ENCODE data around the gene ABCD1.

GRCh38 chrX:153692611-153693156 is 32.0 kb upstream of the ABCD1 start:
- TF ChIP-seq YY1 (IDR thresholded peaks at IDR 0.05) = no peak
- TF ChIP-seq CTCF (IDR thresholded peaks at IDR 0.05; ENCODE audit: low read depth, low read length, missing input control) = no peak
- TF ChIP-seq, protein P1, sequence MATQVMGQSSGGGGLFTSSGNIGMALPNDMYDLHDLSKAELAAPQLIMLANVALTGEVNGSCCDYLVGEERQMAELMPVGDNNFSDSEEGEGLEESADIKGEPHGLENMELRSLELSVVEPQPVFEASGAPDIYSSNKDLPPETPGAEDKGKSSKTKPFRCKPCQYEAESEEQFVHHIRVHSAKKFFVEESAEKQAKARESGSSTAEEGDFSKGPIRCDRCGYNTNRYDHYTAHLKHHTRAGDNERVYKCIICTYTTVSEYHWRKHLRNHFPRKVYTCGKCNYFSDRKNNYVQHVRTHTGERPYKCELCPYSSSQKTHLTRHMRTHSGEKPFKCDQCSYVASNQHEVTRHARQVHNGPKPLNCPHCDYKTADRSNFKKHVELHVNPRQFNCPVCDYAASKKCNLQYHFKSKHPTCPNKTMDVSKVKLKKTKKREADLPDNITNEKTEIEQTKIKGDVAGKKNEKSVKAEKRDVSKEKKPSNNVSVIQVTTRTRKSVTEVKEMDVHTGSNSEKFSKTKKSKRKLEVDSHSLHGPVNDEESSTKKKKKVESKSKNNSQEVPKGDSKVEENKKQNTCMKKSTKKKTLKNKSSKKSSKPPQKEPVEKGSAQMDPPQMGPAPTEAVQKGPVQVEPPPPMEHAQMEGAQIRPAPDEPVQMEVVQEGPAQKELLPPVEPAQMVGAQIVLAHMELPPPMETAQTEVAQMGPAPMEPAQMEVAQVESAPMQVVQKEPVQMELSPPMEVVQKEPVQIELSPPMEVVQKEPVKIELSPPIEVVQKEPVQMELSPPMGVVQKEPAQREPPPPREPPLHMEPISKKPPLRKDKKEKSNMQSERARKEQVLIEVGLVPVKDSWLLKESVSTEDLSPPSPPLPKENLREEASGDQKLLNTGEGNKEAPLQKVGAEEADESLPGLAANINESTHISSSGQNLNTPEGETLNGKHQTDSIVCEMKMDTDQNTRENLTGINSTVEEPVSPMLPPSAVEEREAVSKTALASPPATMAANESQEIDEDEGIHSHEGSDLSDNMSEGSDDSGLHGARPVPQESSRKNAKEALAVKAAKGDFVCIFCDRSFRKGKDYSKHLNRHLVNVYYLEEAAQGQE (IDR thresholded peaks at IDR 0.05) = no peak
- TF ChIP-seq RAD21 (IDR thresholded peaks at IDR 0.05) = no peak
- TF ChIP-seq, protein P2, sequence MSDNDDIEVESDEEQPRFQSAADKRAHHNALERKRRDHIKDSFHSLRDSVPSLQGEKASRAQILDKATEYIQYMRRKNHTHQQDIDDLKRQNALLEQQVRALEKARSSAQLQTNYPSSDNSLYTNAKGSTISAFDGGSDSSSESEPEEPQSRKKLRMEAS (IDR thresholded peaks at IDR 0.05) = no peak
- TF ChIP-seq, protein P3, sequence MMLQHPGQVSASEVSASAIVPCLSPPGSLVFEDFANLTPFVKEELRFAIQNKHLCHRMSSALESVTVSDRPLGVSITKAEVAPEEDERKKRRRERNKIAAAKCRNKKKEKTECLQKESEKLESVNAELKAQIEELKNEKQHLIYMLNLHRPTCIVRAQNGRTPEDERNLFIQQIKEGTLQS (IDR thresholded peaks at IDR 0.05) = no peak
- TF ChIP-seq JUND (IDR thresholded peaks at IDR 0.05) = no peak
- no peak for TF ChIP-seq TAF1 (conservative IDR thresholded peaks at IDR 0.05)
- TF ChIP-seq EGR1 (IDR thresholded peaks at IDR 0.05; ENCODE audit: low read depth in 2 of 2) = no peak
- no peak for TF ChIP-seq GABPA (IDR thresholded peaks at IDR 0.05 in 1 of 2, conservative IDR thresholded peaks at IDR 0.05 in 1 of 2)
- TF ChIP-seq SP1 (IDR thresholded peaks at IDR 0.05) = no peak
- TF ChIP-seq, protein P4, sequence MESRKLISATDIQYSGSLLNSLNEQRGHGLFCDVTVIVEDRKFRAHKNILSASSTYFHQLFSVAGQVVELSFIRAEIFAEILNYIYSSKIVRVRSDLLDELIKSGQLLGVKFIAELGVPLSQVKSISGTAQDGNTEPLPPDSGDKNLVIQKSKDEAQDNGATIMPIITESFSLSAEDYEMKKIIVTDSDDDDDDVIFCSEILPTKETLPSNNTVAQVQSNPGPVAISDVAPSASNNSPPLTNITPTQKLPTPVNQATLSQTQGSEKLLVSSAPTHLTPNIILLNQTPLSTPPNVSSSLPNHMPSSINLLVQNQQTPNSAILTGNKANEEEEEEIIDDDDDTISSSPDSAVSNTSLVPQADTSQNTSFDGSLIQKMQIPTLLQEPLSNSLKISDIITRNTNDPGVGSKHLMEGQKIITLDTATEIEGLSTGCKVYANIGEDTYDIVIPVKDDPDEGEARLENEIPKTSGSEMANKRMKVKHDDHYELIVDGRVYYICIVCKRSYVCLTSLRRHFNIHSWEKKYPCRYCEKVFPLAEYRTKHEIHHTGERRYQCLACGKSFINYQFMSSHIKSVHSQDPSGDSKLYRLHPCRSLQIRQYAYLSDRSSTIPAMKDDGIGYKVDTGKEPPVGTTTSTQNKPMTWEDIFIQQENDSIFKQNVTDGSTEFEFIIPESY (IDR thresholded peaks at IDR 0.05) = no peak
- no peak for TF ChIP-seq RXRA (IDR thresholded peaks at IDR 0.05)

Data from liver (tissue), 3 donors.